GM10248 (cell line): ENCODE data around the gene SYNJ2.

Experiments
- CTCF ChIA-PET: fragments of 300-600 bp; sonication (Branson Sonifier 250); formaldehyde crosslinking; extraction: SDS; loops from one replicate; lab custom pipeline; 2021; ENCODE audit warnings: antibody characterized with exemption; lab: Yijun Ruan, JAX
- POLR2A ChIA-PET: fragments of 350-650 bp; sonication (Branson Sonifier 250); formaldehyde crosslinking; extraction: SDS; loops from one replicate; lab custom pipeline; 2020; ENCODE audit warnings: antibody characterized with exemption; lab: Yijun Ruan, JAX
- DNase-seq: peaks from one replicate; pipeline ENCODE4 v3.0.0; 2012; ENCODE audit errors: extremely low spot score
- TF ChIP-seq, protein P1 (sequence below): IDR thresholded peaks from 2 replicates; pipeline ENCODE4 v1.5.1; 2012; ENCODE audit warnings: mild to moderate bottlenecking, low read depth; ENCODE audit errors: extremely low read depth, missing control alignments, control extremely low read depth

SYNJ2 gene

DNA sequence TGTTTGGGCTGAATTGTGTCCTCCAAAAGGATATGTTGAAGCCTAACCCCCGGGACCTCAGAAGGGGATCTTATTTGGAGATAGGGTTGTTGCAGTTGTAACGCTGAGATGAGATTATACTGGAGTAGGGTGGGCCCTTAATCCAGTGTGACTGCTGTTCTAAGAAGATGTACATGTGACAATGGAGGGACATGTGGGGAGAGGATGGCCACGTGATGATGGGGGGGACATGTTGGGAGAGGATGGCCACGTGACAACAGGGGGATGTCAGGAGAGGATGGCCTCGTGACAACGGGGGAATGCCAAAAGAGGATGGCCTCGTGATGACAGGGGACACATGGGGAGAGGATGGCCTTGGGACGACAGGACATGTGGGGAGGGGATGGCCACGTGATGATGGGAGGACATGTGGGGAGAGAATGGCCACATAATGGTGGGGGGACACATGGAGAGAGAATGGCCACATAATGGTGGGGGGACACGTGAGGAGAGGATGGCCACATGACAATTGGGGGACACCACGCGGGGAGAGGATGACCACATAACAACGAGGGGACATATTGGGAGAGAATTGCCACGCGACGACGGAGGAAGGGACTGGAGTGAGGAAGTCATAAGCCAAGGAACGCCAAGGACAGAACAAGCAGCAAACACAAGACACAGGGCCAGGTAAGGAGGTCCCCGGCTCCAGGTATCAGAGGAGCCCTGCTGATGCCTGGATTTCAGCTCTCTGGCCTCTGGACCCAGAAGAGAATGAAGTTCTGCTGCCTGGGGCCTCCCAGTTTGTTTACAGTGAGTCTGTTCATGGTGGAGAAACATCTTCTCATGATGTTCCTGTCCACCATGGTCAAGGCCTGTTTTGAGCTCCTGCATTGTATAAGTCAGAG is 29.2 kb downstream of the SYNJ2 start:
- ChIA-PET POLR2A (no interaction called here), CTCF (interaction anchor here (0.7 to 8.5 kb wide), 2 partner anchors 15 to 61 kb away, joined by 3 to 48 read pairs; no protein-coding TSS in a partner anchor)
- TF ChIP-seq, protein P1, sequence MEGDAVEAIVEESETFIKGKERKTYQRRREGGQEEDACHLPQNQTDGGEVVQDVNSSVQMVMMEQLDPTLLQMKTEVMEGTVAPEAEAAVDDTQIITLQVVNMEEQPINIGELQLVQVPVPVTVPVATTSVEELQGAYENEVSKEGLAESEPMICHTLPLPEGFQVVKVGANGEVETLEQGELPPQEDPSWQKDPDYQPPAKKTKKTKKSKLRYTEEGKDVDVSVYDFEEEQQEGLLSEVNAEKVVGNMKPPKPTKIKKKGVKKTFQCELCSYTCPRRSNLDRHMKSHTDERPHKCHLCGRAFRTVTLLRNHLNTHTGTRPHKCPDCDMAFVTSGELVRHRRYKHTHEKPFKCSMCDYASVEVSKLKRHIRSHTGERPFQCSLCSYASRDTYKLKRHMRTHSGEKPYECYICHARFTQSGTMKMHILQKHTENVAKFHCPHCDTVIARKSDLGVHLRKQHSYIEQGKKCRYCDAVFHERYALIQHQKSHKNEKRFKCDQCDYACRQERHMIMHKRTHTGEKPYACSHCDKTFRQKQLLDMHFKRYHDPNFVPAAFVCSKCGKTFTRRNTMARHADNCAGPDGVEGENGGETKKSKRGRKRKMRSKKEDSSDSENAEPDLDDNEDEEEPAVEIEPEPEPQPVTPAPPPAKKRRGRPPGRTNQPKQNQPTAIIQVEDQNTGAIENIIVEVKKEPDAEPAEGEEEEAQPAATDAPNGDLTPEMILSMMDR = no peak
- DNase-seq = no peak

- ChIA-PET POLR2A (no interaction called here), CTCF (interaction anchor here (0.7 to 8.5 kb wide), 2 partner anchors 15 to 61 kb away, joined by 3 to 48 read pairs; no protein-coding TSS in a partner anchor)
- DNase-seq = no peak
Measured at GRCh38 chr6:158011478-158011920, 29.8 kb downstream of the SYNJ2 start.

GRCh38 chr6:158011980-158012566 is 30.4 kb downstream of the SYNJ2 start:
- CTCF ChIA-PET = interaction anchor here (8.5 kb wide), 1 partner anchor 14 kb away, joined by 48 read pairs; no protein-coding TSS in a partner anchor
- POLR2A ChIA-PET = no interaction called here
- TF ChIP-seq, protein P1 = no peak
- DNase-seq = no peak

More at GRCh38 chr6:158011478-158011920, 29.8 kb downstream of the SYNJ2 start:
- TF ChIP-seq, protein P1 = no peak

DNA sequence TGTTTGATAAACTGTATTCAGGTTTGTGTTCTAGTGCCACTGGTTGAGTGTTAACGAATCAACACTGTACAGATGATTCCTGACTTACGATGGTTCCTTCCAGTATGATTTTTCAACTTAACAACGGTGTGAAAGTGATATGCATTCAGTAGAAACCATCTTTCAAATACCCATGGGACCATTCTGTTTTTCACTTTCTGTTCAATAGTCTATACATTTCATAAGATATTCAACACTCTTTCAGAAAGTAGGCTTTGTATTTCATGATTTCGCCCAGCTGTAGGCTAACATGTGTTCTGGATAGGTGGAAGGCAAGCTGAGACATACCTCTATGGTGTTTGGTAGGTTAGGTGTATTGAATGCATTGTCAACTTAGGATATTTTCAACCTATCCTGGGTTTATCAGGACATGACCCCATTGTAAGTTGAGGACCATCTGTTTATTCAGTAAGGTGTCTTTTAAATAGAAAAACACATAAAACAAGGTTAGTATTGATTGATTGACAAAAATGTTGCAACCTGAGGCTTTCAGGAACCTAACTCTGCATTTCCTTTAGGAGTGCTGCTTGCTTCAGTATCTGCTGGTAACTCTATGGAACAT is 32.3 kb downstream of the SYNJ2 start:
- ChIA-PET POLR2A (no interaction called here), CTCF (interaction anchor here (1.0 to 8.5 kb wide), 3 partner anchors 12 to 51 kb away, joined by 3 to 48 read pairs (median 3); no protein-coding TSS in a partner anchor)
- TF ChIP-seq, protein P1 = no peak
- DNase-seq = no peak

DNA sequence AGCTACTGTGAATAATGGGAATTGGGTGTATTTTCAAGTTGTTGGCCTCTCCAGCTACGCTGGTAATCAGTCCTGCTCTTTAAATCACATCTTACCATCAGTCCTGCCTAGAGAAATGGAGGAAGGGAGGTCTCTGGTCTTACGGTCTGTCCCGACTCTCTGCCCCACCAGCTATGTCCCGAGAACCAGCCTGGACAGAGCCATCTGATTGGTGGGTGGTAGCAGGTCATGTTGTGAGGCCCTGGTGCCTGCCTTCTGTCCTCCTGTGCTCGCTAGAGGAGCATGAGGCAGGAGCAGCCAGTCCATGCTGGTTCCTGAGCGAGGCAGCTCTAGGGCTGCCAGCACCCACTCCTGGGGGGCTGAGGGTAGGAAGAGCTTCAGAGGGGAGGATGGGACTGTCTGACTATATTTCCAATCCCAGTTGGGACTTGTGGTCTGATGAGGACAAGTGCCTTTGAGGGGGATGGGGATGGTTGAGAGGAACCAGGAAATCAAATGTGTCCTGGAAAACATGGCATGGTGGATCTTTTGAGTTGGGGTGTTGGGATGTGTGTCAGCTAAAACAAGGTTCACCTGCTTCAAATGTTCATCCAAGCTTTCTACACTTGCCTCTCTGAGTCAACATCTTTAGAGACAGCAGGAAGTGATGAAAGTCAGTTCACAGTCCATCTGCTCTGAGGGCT is 33.0 kb downstream of the SYNJ2 start:
- CTCF ChIA-PET = interaction anchor here (1.3 to 8.5 kb wide), 4 partner anchors 11 to 14 kb away, joined by 3 to 48 read pairs (median 6); no protein-coding TSS in a partner anchor

More for the DNA sequence above, 33.0 kb downstream of the SYNJ2 start:
- DNase-seq = no peak
- POLR2A ChIA-PET = no interaction called here
- TF ChIP-seq, protein P1 = no peak
